ENCODE results near the gene GRIN3A.

GRIN3A gene

GRCh38 chr9:101706261-101706798, 32.1 kb downstream of the GRIN3A start:
- no peak for DNase-seq (ENCODE audit: low read depth, low spot score)

- no peak for DNase-seq (ENCODE audit: low read depth, low spot score)
These were observed 33.2 kb downstream of the GRIN3A start for GRCh38 chr9:101705135-101705661.

GRCh38 chr9:101702257-101702656, 36.2 kb downstream of the GRIN3A start:
- DNase-seq (ENCODE audit: low read depth, low spot score), result no peak

- no peak for DNase-seq (ENCODE audit: low read depth, low spot score)
These were observed 44.7 kb downstream of the GRIN3A start for GRCh38 chr9:101693546-101694336.

- no peak for DNase-seq (ENCODE audit: low read depth, low spot score)
These were observed 46.8 kb downstream of the GRIN3A start for GRCh38 chr9:101691657-101692056.

GRCh38 chr9:101689039-101689438, 49.4 kb downstream of the GRIN3A start:
- DNase-seq (ENCODE audit: low read depth, low spot score), result no peak

GRCh38 chr9:101684665-101685064, 53.8 kb downstream of the GRIN3A start:
- DNase-seq (ENCODE audit: low read depth, low spot score), result no peak

GRCh38 chr9:101683236-101683635, 55.2 kb downstream of the GRIN3A start:
- DNase-seq (ENCODE audit: low read depth, low spot score), result no peak

GRCh38 chr9:101677861-101678260, 60.6 kb downstream of the GRIN3A start:
- DNase-seq (ENCODE audit: low read depth, low spot score), result no peak

GRCh38 chr9:101675341-101675740, 63.1 kb downstream of the GRIN3A start:
- DNase-seq (ENCODE audit: low read depth, low spot score), result no peak

GRCh38 chr9:101674165-101674564, 64.3 kb downstream of the GRIN3A start:
- DNase-seq (ENCODE audit: low read depth, low spot score), result no peak

GRCh38 chr9:101673642-101674041, 64.8 kb downstream of the GRIN3A start:
- DNase-seq (ENCODE audit: low read depth, low spot score), result no peak

GRCh38 chr9:101671567-101671966, 66.9 kb downstream of the GRIN3A start:
- DNase-seq (ENCODE audit: low read depth, low spot score), result no peak

GRCh38 chr9:101668421-101668820, 70.0 kb downstream of the GRIN3A start:
- DNase-seq (ENCODE audit: low read depth, low spot score), result no peak

GRCh38 chr9:101664453-101664852, 74.0 kb downstream of the GRIN3A start:
- no peak for DNase-seq (ENCODE audit: low read depth, low spot score)

GRCh38 chr9:101652601-101653175, 85.8 kb downstream of the GRIN3A start:
- DNase-seq (ENCODE audit: low read depth, low spot score), result no peak

- DNase-seq (ENCODE audit: low read depth, low spot score), result no peak
These were observed 88.3 kb downstream of the GRIN3A start for GRCh38 chr9:101650142-101650541.

- DNase-seq (ENCODE audit: low read depth, low spot score), result no peak
These were observed 90.0 kb downstream of the GRIN3A start for GRCh38 chr9:101648493-101648892.

GRCh38 chr9:101639785-101640665, 98.4 kb downstream of the GRIN3A start:
- no peak for DNase-seq (ENCODE audit: low read depth, low spot score)

GRCh38 chr9:101639311-101639710, 99.1 kb downstream of the GRIN3A start:
- no peak for DNase-seq (ENCODE audit: low read depth, low spot score)

- DNase-seq (ENCODE audit: low read depth, low spot score), result no peak
These were observed 102.2 kb downstream of the GRIN3A start for GRCh38 chr9:101636247-101636646.

GRCh38 chr9:101635473-101635872, 103.0 kb downstream of the GRIN3A start:
- no peak for DNase-seq (ENCODE audit: low read depth, low spot score)

All from iPS DF 19.7 (cell line).